GM12878 (cell line): ENCODE data around the gene KMT2E. TPM values are rescaled to one million over a fixed set of nuclear protein-coding genes. Genes with fewer than 3 reads are reported as not detected.

ENCODE experiments used
- ATAC-seq: fragments of 200-7000 bp; cut with Tn5 transposase; 3 replicates; pipeline ENCODE4 v1.9.1; 2020; ENCODE audit warnings: mild to moderate bottlenecking, moderate library complexity
- BruUV-seq: library from RNA; stranded (reverse); fragments of 400-500 nt; replicated peaks from 2 replicates; lab custom pipeline; 2021; lab: Mats Ljungman, UMichigan
- CTCF ChIA-PET: fragments of 300-600 bp; sonication (Branson Sonifier 250); formaldehyde crosslinking; extraction: SDS; loops from one replicate; lab custom pipeline; 2021; ENCODE audit warnings: inconsistent platforms; lab: Yijun Ruan, JAX
- POLR2A ChIA-PET: fragments of 350-600 bp; formaldehyde crosslinking; extraction: SDS; loops from one replicate; lab custom pipeline; 2021; ENCODE audit warnings: inconsistent platforms; lab: Charles Lee
- RAD21 ChIA-PET: fragments of 300-600 bp; sonication (Branson Sonifier 250); formaldehyde crosslinking; loops from one replicate; lab custom pipeline; 2023; ENCODE audit warnings: antibody characterized with exemption; ENCODE audit not compliant: unreplicated experiment; lab: Charles Lee
- SMC1A ChIA-PET: fragments of 300-600 bp; sonication (Branson Sonifier 250); formaldehyde crosslinking; loops from one replicate; lab custom pipeline; 2023; ENCODE audit not compliant: unreplicated experiment, uncharacterized antibody; lab: Charles Lee
- DNase-seq: peaks from one replicate; pipeline ENCODE4 v3.0.0-alpha.2; 2011; ENCODE audit warnings: low read depth, low spot score
- FAIRE-seq: peaks from 3 replicates; lab custom pipeline; 2011; peaks lifted over from hg19 to GRCh38; lab: Jason Lieb, UNC
- H2AFZ ChIP-seq: 2 replicates; pipeline ENCODE4 v1.6.0; 2011; ENCODE audit warnings: low read depth, low read length, control low read depth; ENCODE audit not compliant: control insufficient read depth
- H3K27ac ChIP-seq: 2 replicates; pipeline ENCODE4 v1.5.1; 2011; ENCODE audit warnings: control low read depth; ENCODE audit not compliant: control insufficient read depth, insufficient read depth
- H3K27me3 ChIP-seq, 2 experiments: replicated peaks in 1 of 2; 2 replicates each; pipeline versions ENCODE4 v1.6.0 to v1.6.1; 2011; ENCODE audit warnings: low read length in 1 of 2; ENCODE audit not compliant: control insufficient read depth in 2 of 2, insufficient read depth in 2 of 2
- H3K36me3 ChIP-seq, 2 experiments: 2 replicates each; pipeline ENCODE4 v1.5.1; 2011; ENCODE audit warnings: low read length in 1 of 2; ENCODE audit not compliant: control insufficient read depth in 2 of 2, insufficient read depth in 2 of 2
- H3K4me1 ChIP-seq: 2 replicates; pipeline ENCODE4 v1.6.1; 2011; ENCODE audit warnings: mild to moderate bottlenecking, low read length, moderate library complexity, mixed read lengths; ENCODE audit not compliant: control insufficient read depth, insufficient read depth
- H3K4me2 ChIP-seq: 2 replicates; pipeline ENCODE4 v1.6.0; 2011; ENCODE audit warnings: control low read depth; ENCODE audit not compliant: control insufficient read depth, insufficient read depth
- H3K4me3 ChIP-seq: fragments of 200-600 bp; sonication (generic); 2 replicates; pipeline ENCODE4 v1.5.1; 2016
- H3K79me2 ChIP-seq: 2 replicates; pipeline ENCODE4 v1.6.0; 2011; ENCODE audit warnings: low read length; ENCODE audit not compliant: control insufficient read depth, insufficient read depth
- H3K9ac ChIP-seq: 2 replicates; pipeline ENCODE4 v1.8.0; 2011; ENCODE audit warnings: low read length, control low read depth, mixed read lengths; ENCODE audit not compliant: control insufficient read depth, insufficient read depth
- H3K9me3 ChIP-seq: replicated peaks from 3 replicates; pipeline ENCODE4 v1.5.1; 2011; ENCODE audit warnings: mild to moderate bottlenecking, low read length; ENCODE audit not compliant: control insufficient read depth, insufficient read depth
- H4K20me1 ChIP-seq: 2 replicates; pipeline ENCODE4 v1.6.0; 2011; ENCODE audit not compliant: control insufficient read depth, insufficient read depth
- WGBS: methylation state at CpG from one replicate; pipeline ENCODE4 v1.1.6; 2016; ENCODE audit warnings: low lambda C conversion rate; ENCODE audit not compliant: insufficient replicate concordance, insufficient coverage; ENCODE audit errors: missing lambda C conversion rate; 5-methylcytosine and 5-hydroxymethylcytosine counted together
- in situ Hi-C: fragments of 300-500 bp; cut with MboI; formaldehyde crosslinking; loops from 9 replicates; pipeline ENCODE4 v1.14.3; 2018; ENCODE audit warnings: mixed read lengths
- intact Hi-C: fragments of 100-400 bp; cut with micrococcal nuclease; formaldehyde crosslinking; loops from one replicate; pipeline ENCODE4 v1.14.2; 2022; ENCODE audit not compliant: unreplicated experiment
- polyA plus RNA-seq, 11 experiments: library from polyadenylated mRNA; depleted of rRNA in 4 of 11; unstranded in 6 of 11; stranded (reverse) in 5 of 11; fragments of >200 nt; fragmentation: Nextera tagmentation in 4 of 11; fragmentation: Illumina TruSeq in 1 of 11; extraction: Ambion mirVana in 4 of 11; extraction: Trizol in 1 of 11; gene quantifications; 1 replicate in 1 of 11; 2 replicates in 10 of 11; pipeline versions ENCODE4 v1.2.1 to v1.2.3, GENCODE V29; 2011 to 2016; ENCODE audit warnings: inconsistent platforms in 2 of 11, missing spikeins in 2 of 11, low read depth in 1 of 11
- total RNA-seq, 4 experiments: library from RNA; depleted of rRNA in 3 of 4; stranded (reverse); fragments of >200 nt in 3 of 4; fragmentation: Illumina TruSeq in 1 of 4; extraction: Trizol in 1 of 4; gene quantifications; 2 replicates each; pipeline versions ENCODE4 v1.2.1 to v1.2.3, GENCODE V29; 2013 to 2021
- TF ChIP-seq, protein P1 (sequence below): IDR thresholded peaks from 2 replicates; pipeline ENCODE4 v1.6.1; 2012; ENCODE audit warnings: low read depth, low read length, improper control_type of control experiment
- TF ChIP-seq, protein P2 (sequence below): fragments of 450-650 bp; IDR thresholded peaks from 2 replicates; pipeline ENCODE4 v1.6.1; 2017; ENCODE audit warnings: antibody characterized with exemption, mild to moderate bottlenecking, moderate library complexity

Gene KMT2E
- total and polyA plus RNA-seq, 10 of the 15 experiments (the other 5 are each of a cell fraction or from before 2014, with no cell fraction given), result 13.2 to 68.1 (median 34.1) TPM

GRCh38 chr7:105009667-105010503 lies 4.1 kb upstream of the KMT2E start:
- Histone ChIP-seq H3K9me3 (no peaks in the 10 kb centered on the region; the same call in 2 of the 3 replicates), H3K4me2 (peak overlapping the region; percentile 64), H4K20me1 (no peaks in the 10 kb centered on the region; the same call in 1 of the 2 replicates), H3K27ac (peak overlapping the region; percentile 100), H3K36me3 (peaks cover 0 to 9% of the 10 kb centered on the region in 2 experiments; a peak in 2 of 4 replicates), H3K27me3 (no peaks in the 10 kb centered on the region), H2AFZ (no peak overlapping the region), H3K4me1 (peaks cover 6% of the 10 kb centered on the region), H3K9ac (peak overlapping the region; percentile 100), H3K4me3 (peak overlapping the region; percentile 81), H3K79me2 (peaks cover 95% of the 10 kb centered on the region)
- FAIRE-seq (no peak), ATAC-seq (no peak), DNase-seq (no peak)
- ChIA-PET RAD21 (interaction anchor here (0.5 to 8.9 kb wide), 15 partner anchors 8 to 389 kb away, joined by 3 to 112 read pairs (median 4); no protein-coding TSS in a partner anchor), POLR2A (interaction anchor here (0.5 to 6.0 kb wide), 14 partner anchors 8 to 254 kb away, joined by 3 to 83 read pairs (median 4); no protein-coding TSS in a partner anchor), CTCF (interaction anchor here (0.9 to 4.2 kb wide), 19 partner anchors 8 to 522 kb away, joined by 3 to 25 read pairs (median 4); partner anchors contain the start of gene RINT1), SMC1A (interaction anchor here (0.5 to 13.2 kb wide), 25 partner anchors 8 to 851 kb away, joined by 3 to 270 read pairs (median 4); no protein-coding TSS in a partner anchor)
- WGBS, result 35% methylated on average over 9 of the region's 9 CpGs
- intact Hi-C loops, result loop anchor here (10.0 kb wide), 1 partner anchor 1275 kb away; the partner anchor contains the start of gene NAMPT
- in situ Hi-C loops, result loop anchor here (5.0 to 25.0 kb wide), 2 partner anchors 63 to 1277 kb away; partner anchors contain the start of gene NAMPT
- BruUV-seq, result no TSS peak
- TF ChIP-seq, protein P1, sequence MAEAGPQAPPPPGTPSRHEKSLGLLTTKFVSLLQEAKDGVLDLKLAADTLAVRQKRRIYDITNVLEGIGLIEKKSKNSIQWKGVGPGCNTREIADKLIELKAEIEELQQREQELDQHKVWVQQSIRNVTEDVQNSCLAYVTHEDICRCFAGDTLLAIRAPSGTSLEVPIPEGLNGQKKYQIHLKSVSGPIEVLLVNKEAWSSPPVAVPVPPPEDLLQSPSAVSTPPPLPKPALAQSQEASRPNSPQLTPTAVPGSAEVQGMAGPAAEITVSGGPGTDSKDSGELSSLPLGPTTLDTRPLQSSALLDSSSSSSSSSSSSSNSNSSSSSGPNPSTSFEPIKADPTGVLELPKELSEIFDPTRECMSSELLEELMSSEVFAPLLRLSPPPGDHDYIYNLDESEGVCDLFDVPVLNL, result no peak
- TF ChIP-seq, protein P2, sequence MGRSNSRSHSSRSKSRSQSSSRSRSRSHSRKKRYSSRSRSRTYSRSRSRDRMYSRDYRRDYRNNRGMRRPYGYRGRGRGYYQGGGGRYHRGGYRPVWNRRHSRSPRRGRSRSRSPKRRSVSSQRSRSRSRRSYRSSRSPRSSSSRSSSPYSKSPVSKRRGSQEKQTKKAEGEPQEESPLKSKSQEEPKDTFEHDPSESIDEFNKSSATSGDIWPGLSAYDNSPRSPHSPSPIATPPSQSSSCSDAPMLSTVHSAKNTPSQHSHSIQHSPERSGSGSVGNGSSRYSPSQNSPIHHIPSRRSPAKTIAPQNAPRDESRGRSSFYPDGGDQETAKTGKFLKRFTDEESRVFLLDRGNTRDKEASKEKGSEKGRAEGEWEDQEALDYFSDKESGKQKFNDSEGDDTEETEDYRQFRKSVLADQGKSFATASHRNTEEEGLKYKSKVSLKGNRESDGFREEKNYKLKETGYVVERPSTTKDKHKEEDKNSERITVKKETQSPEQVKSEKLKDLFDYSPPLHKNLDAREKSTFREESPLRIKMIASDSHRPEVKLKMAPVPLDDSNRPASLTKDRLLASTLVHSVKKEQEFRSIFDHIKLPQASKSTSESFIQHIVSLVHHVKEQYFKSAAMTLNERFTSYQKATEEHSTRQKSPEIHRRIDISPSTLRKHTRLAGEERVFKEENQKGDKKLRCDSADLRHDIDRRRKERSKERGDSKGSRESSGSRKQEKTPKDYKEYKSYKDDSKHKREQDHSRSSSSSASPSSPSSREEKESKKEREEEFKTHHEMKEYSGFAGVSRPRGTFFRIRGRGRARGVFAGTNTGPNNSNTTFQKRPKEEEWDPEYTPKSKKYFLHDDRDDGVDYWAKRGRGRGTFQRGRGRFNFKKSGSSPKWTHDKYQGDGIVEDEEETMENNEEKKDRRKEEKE, result 0 out of 2 replicates have a peak, but pooled peaks have one; percentile 29
- TF ChIP-seq, all 136 proteins: peak for 1
